SJSA1 (cell line): Measurements from ENCODE around the gene EPC1. TPM values are rescaled to one million over a fixed set of nuclear protein-coding genes. Genes with fewer than 3 reads are reported as not detected.

Experiments used
- DNase-seq, 2 experiments: peaks; one replicate each; pipeline ENCODE4 v3.0.0-alpha.2; 2015 to 2020; ENCODE audit warnings: low spot score in 2 of 2, low read depth in 1 of 2
- H3K27ac ChIP-seq: fragments of 250-450 bp; sonication (Bioruptor Pico); 2 replicates; pipeline ENCODE4 v1.5.1; 2020; ENCODE audit warnings: mild to moderate bottlenecking, moderate library complexity
- H3K27me3 ChIP-seq: fragments of 250-450 bp; sonication (Bioruptor Pico); replicated peaks from 2 replicates; pipeline ENCODE4 v1.5.1; 2020; ENCODE audit warnings: mild to moderate bottlenecking, moderate library complexity
- H3K36me3 ChIP-seq: fragments of 250-450 bp; sonication (Bioruptor Pico); 2 replicates; pipeline ENCODE4 v1.5.1; 2020; ENCODE audit warnings: mild to moderate bottlenecking
- H3K4me1 ChIP-seq: fragments of 250-450 bp; sonication (Bioruptor Pico); replicated peaks from 2 replicates; pipeline ENCODE4 v1.6.1; 2021; ENCODE audit warnings: mild to moderate bottlenecking
- H3K4me3 ChIP-seq: fragments of 250-450 bp; sonication (Bioruptor Pico); 2 replicates; pipeline ENCODE4 v1.5.1; 2020; ENCODE audit warnings: mild to moderate bottlenecking
- H3K9me3 ChIP-seq: fragments of 250-450 bp; sonication (Bioruptor Pico); replicated peaks from 2 replicates; pipeline ENCODE4 v1.5.1; 2020; ENCODE audit warnings: mild to moderate bottlenecking
- total RNA-seq: library from RNA; depleted of rRNA; stranded (reverse); fragments of >200 nt; shearing (Covaris generic); gene quantifications from 2 replicates; pipeline ENCODE4 v1.2.3, GENCODE V29; 2014

Gene EPC1
- total RNA-seq, 1 experiment from 2014 or later = 22.0 TPM

DNA sequence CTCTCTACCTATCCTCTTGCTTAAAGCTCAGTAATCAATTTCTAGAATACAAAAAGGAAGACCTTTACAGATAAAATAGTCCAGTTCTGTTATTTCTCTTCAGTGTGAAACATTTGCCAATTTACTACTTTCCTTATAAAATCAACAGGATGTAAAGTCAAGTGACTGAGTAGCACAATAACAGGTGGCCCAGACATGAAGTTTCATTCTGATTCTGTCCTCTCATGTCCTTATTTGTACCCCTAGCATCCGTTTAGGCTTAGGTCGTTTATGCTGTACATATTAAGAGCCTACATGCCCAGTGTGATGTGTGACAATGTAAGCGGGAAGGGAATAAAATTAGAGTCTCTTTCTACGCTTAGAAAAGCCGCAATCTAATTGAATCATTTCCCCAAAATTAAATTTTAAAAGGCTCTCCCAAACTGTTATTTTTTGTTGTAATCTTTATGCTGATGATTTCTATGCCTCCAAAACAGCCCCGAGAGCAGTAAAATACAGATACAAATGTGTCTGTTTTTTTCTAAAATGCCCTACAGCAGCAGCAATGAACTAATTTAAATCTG lies 29.1 kb downstream of the EPC1 start:
- no peak overlapping the region for H3K27ac ChIP-seq

DNA sequence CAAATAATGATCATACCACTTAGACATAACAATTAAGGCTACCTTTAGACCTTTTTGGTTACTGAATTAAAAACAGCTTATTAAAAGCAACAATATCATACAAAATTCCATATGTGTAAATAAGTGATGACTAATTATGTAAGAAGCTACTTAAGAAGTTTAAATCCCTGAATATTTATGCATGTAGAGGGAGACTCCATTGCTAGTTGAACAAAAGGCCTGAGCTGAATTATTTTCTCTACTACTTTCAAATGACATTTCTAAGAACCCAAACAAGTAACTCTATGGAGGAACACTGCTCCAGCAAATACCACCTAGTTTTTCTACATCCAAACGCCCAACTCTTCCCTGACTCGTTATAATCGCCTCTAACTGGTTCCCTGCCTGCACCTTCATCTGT lies 31.5 kb downstream of the EPC1 start:
- Histone ChIP-seq H3K4me1 (peaks cover 12% of the 10 kb centered on the region), H3K4me3 (no peak overlapping the region), H3K36me3 (peaks cover 1% of the 10 kb centered on the region), H3K27ac (no peak overlapping the region), H3K27me3 (no peaks in the 10 kb centered on the region), H3K9me3 (no peaks in the 10 kb centered on the region)
- DNase-seq = no peak

More for the DNA sequence above, 29.1 kb downstream of the EPC1 start:
- Histone ChIP-seq H3K4me1 (peaks cover 12% of the 10 kb centered on the region), H3K4me3 (no peak overlapping the region), H3K27me3 (no peaks in the 10 kb centered on the region), H3K36me3 (0 out of 2 replicates have a peak, but pooled peaks cover 11% of the 10 kb centered on the region), H3K9me3 (no peaks in the 10 kb centered on the region)
- DNase-seq = no peak

DNA sequence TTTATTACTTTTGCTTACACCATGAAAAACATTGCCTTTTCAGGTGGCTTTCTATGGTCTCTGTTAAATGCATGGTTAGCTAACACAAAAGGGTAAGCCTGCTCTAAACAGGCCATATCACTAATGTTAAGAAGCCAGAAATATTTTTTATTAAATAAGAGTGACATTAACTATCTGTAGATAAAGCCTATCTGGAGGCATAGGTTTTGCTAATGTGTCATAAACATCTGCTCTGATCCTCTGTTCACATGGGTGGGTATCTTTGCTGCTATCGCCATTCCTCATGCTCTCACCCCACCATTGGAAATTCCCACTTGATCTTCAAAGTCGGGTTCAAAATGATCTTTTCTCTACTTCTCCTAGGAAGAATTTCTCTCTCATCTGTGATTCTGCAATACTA lies 32.4 kb downstream of the EPC1 start:
- Histone ChIP-seq H3K27me3 (no peaks in the 10 kb centered on the region), H3K27ac (no peak overlapping the region), H3K36me3 (peaks cover 9% of the 10 kb centered on the region), H3K4me1 (peaks cover 12% of the 10 kb centered on the region), H3K9me3 (no peaks in the 10 kb centered on the region), H3K4me3 (no peak overlapping the region)
- DNase-seq = no peak

DNA sequence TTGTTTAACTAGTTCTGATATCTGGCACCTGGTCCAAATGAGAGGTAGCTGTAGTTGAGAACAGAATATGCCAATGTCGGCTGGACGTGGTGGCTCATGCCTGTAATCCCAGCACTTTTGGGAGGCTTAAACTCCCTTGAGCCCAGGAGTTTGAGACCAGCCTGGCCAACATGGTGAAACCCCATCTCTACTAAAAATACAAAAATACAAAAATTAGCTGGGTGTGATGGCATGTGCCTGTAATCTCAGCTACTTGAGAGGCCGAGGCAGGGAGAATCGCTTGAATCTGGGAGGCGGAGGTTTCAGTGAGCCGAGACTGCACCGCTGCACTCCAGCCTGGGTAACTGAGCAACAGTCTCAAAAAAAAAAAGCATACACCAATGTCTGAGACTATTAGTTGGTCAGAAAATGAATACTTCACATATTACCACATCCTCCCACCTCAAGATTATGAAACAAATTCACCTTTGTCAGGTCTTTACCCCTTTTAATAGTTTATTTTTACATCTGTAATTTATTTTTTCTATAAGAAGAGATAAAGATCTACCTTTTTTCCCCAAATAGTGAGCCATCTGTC lies 38.8 kb downstream of the EPC1 start:
- H3K4me1 ChIP-seq = no peaks in the 10 kb centered on the region
- no peaks in the 10 kb centered on the region for H3K9me3 ChIP-seq
- no peaks in the 10 kb centered on the region for H3K27me3 ChIP-seq
- DNase-seq = no peak
- H3K4me3 ChIP-seq = no peak overlapping the region
- no peak overlapping the region for H3K27ac ChIP-seq
- H3K36me3 ChIP-seq = peaks cover 53% of the 10 kb centered on the region

DNA sequence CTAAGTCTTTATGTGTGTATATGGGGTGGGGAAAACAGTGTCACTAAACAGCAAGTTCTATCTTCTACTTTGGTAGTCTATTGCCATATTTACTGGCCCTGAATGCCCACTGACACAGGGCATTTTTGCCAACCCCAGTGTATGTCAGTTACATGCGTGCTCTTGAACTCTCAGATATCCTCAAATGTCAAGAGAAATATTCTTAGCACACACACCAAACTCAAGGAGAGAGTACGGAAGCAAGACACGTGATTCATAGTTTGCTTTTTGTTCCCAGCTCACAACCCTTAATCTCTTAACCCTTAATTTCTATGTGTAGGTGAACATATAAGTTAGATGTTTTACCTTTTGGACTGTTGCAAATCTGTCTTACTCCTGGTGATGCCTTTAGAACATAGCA lies 39.3 kb downstream of the EPC1 start:
- H3K27ac ChIP-seq = no peak overlapping the region
- H3K36me3 ChIP-seq = peaks cover 58% of the 10 kb centered on the region
- no peaks in the 10 kb centered on the region for H3K4me1 ChIP-seq
- DNase-seq = no peak
- H3K9me3 ChIP-seq = no peaks in the 10 kb centered on the region
- no peak overlapping the region for H3K4me3 ChIP-seq
- no peaks in the 10 kb centered on the region for H3K27me3 ChIP-seq

DNA sequence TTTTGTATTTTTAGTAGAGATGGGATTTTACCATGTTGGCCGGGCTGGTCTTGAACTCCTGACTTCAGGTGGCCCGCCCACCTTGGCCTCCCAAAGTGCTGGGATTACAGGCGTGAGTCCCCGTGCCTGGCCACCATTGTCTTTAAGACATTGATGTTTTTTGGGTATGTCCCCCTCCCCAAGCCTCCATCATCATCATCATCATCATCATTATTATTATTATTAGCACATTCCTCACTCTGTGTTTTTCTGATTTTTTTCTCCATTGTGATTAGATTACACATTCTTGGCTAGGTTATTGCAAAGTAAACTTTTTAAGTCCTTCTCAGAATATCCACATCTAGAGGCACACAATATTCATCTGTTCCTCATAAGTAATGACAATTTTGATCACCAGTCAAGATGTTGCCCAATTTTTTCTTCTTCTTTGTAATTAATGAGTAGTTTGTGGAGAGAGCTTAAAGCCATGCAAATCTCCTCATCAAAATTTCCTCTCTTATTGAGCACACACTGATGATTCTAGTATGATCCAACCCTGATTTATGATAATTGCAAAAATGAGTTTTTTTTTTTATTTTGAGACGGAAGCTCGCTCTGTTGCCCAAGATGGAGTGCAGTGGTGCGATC lies 47.5 kb downstream of the EPC1 start:
- H3K4me1 ChIP-seq = peaks cover 19% of the 10 kb centered on the region
- no peak overlapping the region for H3K27ac ChIP-seq

DNA sequence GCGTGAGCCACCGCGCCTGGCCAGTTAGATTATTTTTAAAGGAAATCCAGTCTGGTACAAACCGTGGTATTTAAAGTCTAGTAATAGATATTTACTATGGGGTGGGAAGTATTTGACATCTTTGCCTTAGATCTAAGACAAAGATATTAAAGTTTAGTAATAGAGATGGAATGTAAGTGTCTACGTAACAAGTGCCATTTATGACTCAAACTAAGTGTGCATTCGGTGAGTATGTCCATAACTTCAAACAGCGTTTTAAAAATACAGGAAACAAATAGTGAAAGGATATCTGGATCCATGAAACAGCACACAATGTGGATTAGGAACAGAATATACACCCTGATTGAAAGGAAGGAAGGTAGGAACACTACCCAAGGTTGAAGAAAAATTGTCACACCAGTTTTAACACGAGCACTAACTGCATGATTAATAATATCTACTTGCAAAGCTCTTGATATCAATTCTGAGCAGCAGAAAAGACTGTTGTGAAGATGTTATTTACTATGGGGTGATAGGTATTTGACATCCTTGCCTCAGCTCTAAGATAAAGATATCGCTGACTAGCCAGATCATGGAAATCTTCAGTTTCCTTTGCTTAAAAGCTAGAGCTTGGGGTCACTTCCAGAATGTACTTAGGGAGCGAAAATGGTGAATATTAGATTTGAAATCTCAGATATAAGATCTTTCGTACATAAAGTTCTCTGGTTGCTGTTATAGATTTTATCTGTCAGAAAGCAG lies 48.7 kb downstream of the EPC1 start:
- H3K36me3 ChIP-seq = peaks cover 22% of the 10 kb centered on the region
- peak in 1 of 2 experiments; percentile 58 for DNase-seq
- no peaks in the 10 kb centered on the region for H3K9me3 ChIP-seq
- H3K27ac ChIP-seq = peak overlapping the region; percentile 44
- no peaks in the 10 kb centered on the region for H3K27me3 ChIP-seq
- H3K4me1 ChIP-seq = peaks cover 19% of the 10 kb centered on the region
- H3K4me3 ChIP-seq = no peak overlapping the region

More for the DNA sequence above, 47.5 kb downstream of the EPC1 start:
- Histone ChIP-seq H3K36me3 (peaks cover 26% of the 10 kb centered on the region), H3K27me3 (no peaks in the 10 kb centered on the region), H3K4me3 (no peak overlapping the region), H3K9me3 (no peaks in the 10 kb centered on the region)
- DNase-seq = no peak

DNA sequence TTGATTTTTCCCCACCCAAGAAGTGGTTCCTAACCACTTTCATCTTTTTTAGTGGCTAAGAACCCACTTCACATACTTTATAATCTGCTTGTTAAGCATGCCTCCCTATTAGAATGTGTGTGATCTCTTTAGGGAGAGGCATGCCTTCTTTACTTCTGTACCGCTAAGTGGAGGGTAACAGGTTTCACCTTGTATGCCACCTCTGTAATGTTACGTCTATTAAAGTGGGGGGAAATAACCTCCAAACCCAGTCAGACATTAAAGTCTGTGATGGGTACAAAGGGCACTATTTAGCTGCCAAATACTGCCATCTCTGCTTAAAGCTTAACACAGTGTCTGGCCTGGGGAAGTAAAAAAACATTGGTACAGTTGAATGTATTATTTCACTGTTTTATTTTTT lies 51.9 kb downstream of the EPC1 start:
- DNase-seq = no peak
- H3K4me1 ChIP-seq = peaks cover 19% of the 10 kb centered on the region
- no peaks in the 10 kb centered on the region for H3K9me3 ChIP-seq
- H3K27me3 ChIP-seq = no peaks in the 10 kb centered on the region
- H3K27ac ChIP-seq = no peak overlapping the region
- H3K4me3 ChIP-seq = no peak overlapping the region
- peaks cover 36% of the 10 kb centered on the region for H3K36me3 ChIP-seq

DNA sequence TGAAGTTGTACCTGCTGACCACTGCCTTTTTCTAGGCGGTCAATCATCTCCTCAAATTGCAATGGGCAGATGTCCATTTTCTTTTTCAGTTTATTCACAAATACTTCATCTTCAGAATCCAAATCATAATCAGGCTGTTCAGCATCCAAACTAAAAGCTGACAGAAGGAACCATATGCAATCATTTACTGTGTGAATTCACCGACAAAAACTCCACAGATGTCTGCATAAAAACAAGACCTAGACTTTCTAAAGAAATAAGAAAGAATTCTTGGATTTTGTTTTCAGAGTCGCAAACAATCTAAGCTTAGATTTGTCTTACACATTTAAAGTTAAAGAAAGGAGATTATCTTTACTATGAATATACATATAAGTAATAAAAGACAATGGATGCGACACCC lies 53.4 kb downstream of the EPC1 start:
- Histone ChIP-seq H3K36me3 (peaks cover 44% of the 10 kb centered on the region), H3K9me3 (no peaks in the 10 kb centered on the region), H3K4me1 (peaks cover 12% of the 10 kb centered on the region), H3K27ac (no peak overlapping the region), H3K27me3 (no peaks in the 10 kb centered on the region), H3K4me3 (no peak overlapping the region)
- DNase-seq = no peak

DNA sequence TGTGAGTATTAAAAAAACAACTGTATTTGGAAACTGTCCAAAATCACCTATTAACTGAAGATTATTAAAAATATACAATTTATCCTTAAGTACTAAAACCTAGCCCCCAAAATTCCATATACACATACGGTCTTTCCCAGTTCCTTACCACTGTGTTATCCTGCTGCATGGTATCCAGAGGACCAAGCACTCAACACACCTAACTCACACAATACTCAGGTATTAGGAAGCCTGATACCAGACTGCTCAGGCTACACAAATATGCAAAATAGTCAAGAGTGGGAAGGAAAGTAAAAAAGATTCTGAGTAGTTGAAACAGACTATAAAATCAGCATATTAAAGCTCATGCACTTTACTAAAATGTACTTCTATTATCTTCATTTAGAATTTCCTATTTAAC lies 67.2 kb downstream of the EPC1 start:
- no peak overlapping the region for H3K27ac ChIP-seq
- no peaks in the 10 kb centered on the region for H3K27me3 ChIP-seq
- H3K9me3 ChIP-seq = no peaks in the 10 kb centered on the region
- H3K4me3 ChIP-seq = no peak overlapping the region
- no peak for DNase-seq
- H3K36me3 ChIP-seq = peaks cover 64% of the 10 kb centered on the region
- no peaks in the 10 kb centered on the region for H3K4me1 ChIP-seq

DNA sequence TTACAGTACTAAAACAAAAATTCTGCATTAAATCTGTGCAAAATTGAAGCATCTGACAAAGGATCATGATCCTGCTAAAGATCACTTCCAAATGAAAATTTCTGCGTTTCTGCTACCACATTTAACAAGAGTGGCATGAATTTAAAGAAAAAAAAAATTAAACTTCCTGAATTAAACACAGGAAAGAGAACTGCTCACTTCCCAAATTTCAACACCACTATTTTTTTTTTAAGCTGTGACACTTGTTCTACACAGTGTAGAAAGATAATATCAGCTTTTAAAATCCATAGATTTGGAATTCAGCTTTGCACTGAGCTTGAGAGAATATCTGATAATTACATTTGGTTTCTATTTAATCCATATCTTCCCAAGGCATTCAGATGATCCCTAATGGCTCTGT lies 73.6 kb downstream of the EPC1 start:
- Histone ChIP-seq H3K27ac (no peak overlapping the region), H3K4me1 (no peaks in the 10 kb centered on the region), H3K27me3 (no peaks in the 10 kb centered on the region), H3K36me3 (peaks cover 72% of the 10 kb centered on the region), H3K4me3 (no peak overlapping the region), H3K9me3 (no peaks in the 10 kb centered on the region)
- no peak for DNase-seq

DNA sequence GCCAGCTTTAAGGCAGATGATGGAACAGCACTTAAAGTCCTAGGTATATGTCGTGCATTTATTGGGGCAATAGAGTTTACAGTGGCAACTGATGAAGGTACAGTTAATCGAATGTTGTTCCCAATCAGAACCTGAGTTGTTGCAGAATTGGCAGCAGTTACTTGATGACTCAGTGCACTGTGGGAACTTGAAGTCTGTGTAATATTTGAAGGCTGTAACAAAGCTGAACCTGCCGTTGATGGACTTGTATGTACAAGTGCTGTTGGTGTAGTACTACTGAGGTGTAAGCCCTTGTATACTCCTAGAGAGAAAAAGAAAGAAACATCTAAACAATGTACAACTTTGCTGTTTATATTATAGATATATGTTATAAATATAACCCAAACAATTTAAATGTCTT lies 75.3 kb downstream of the EPC1 start:
- H3K9me3 ChIP-seq = no peaks in the 10 kb centered on the region
- H3K36me3 ChIP-seq = peaks cover 77% of the 10 kb centered on the region
- H3K4me3 ChIP-seq = no peak overlapping the region
- no peaks in the 10 kb centered on the region for H3K4me1 ChIP-seq
- H3K27me3 ChIP-seq = no peaks in the 10 kb centered on the region
- no peak for DNase-seq
- H3K27ac ChIP-seq = no peak overlapping the region

DNA sequence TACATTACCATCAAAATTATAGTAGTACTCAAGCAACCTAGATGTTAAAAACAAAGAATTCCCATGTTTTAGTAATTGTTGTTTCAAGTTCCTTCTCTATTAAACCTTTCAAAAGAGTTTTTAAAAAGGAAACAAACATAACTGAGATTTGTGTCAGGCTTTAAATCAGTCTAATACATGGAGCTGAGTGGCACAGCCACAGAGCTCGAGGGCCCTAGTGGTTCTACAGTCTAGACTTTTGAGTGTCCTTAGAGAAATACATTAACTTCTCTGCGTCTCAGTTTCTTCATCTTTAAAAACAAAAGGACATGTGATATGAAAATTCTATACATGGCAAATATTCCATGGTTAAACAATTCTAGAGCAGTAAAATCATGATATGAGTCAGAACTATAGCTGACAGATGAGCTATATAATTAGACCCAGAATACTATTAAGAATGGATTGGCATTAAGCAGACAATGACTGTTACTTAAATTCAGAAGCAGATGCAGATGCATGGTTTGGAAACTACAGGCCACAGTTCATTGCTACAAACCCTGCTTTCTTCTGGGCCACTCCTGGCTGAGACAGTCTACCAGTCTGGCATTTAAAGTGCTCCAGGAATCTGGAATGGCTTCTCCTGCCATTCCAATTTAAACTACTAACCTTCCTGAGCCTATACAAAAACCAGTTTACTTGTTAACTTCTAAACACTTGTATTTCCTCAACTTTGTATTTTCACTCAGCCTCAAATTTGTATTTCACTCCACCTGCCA lies 77.4 kb downstream of the EPC1 start:
- Histone ChIP-seq H3K36me3 (peaks cover 65% of the 10 kb centered on the region), H3K9me3 (no peaks in the 10 kb centered on the region), H3K27ac (no peak overlapping the region), H3K4me1 (no peaks in the 10 kb centered on the region), H3K27me3 (no peaks in the 10 kb centered on the region), H3K4me3 (no peak overlapping the region)
- no peak for DNase-seq
